ENCODE measurements around the gene CAT.

Gene CAT

GRCh38 chr11:34438529-34439507 is at the start of gene CAT:
Gene CAT, plus strand, starts transcription at chr11:34438934. Its CDS starts 80 bp downstream, at chr11:34439014.
- peak; percentile 44 to 97 (median 92) for DNase-seq

- no peak for DNase-seq
Observed at GRCh38 chr11:34394771-34395300, 43.9 kb upstream of the CAT start.

- peak in 5 of 58 donors; percentile 1 to 7 (median 2) for DNase-seq
Observed at GRCh38 chr11:34395916-34396550, 42.7 kb upstream of the CAT start.

GRCh38 chr11:34397120-34397519 is 41.6 kb upstream of the CAT start:
- no peak for DNase-seq

GRCh38 chr11:34397811-34398210 is 40.9 kb upstream of the CAT start:
- DNase-seq: no peak

GRCh38 chr11:34403431-34403830 is 35.3 kb upstream of the CAT start:
- no peak for DNase-seq

- no peak for DNase-seq
Observed at GRCh38 chr11:34404280-34404679, 34.5 kb upstream of the CAT start.

GRCh38 chr11:34405079-34405858 is 33.5 kb upstream of the CAT start:
- DNase-seq: no peak

GRCh38 chr11:34406413-34406812 is 32.3 kb upstream of the CAT start:
- no peak for DNase-seq

- no peak for DNase-seq
Observed at GRCh38 chr11:34407121-34407813, 31.5 kb upstream of the CAT start.

- no peak for DNase-seq
Observed at GRCh38 chr11:34408580-34409172, 30.1 kb upstream of the CAT start.

- DNase-seq: no peak
Observed at GRCh38 chr11:34411111-34411510, 27.6 kb upstream of the CAT start.

GRCh38 chr11:34411791-34412190 is 26.9 kb upstream of the CAT start:
- no peak for DNase-seq

- no peak for DNase-seq
Observed at GRCh38 chr11:34413263-34413662, 25.5 kb upstream of the CAT start.

GRCh38 chr11:34415538-34415937 is 23.2 kb upstream of the CAT start:
- DNase-seq: no peak

- no peak for DNase-seq
Observed at GRCh38 chr11:34416088-34416487, 22.6 kb upstream of the CAT start.

GRCh38 chr11:34416766-34417165 is 22.0 kb upstream of the CAT start:
- DNase-seq: no peak

GRCh38 chr11:34417202-34417601 is 21.5 kb upstream of the CAT start:
- DNase-seq: no peak

- DNase-seq: no peak
Observed at GRCh38 chr11:34419158-34419557, 19.6 kb upstream of the CAT start.

GRCh38 chr11:34423300-34423699 is 15.4 kb upstream of the CAT start:
- no peak for DNase-seq
